HG03039 (cell line): ENCODE results near the gene DHX57.
"Not testable (repeated sequence)": the region's sequence is repeated elsewhere in the genome, so short reads cannot be mapped to it uniquely, and the experiment has no call there.

Experiments used
- ATAC-seq: cut with Tn5 transposase; IDR thresholded peaks from one replicate; pipeline ENCODE4 v1.9.1; 2021; ENCODE audit warnings: mild to moderate bottlenecking, moderate library complexity; ENCODE audit not compliant: unreplicated experiment

The DHX57 gene

GRCh38 chr2:38806015-38806732 is 69.6 kb downstream of the DHX57 start:
- ATAC-seq = no peak

GRCh38 chr2:38797953-38798352 is 77.8 kb downstream of the DHX57 start:
- no peak for ATAC-seq

- ATAC-seq = no peak
These were observed 78.5 kb downstream of the DHX57 start for GRCh38 chr2:38797250-38797676.

GRCh38 chr2:38795016-38795415 is 80.7 kb downstream of the DHX57 start:
- not testable (repeated sequence) for ATAC-seq

GRCh38 chr2:38794235-38794946 is 81.3 kb downstream of the DHX57 start:
- ATAC-seq = no peak

- no peak for ATAC-seq
These were observed 82.2 kb downstream of the DHX57 start for GRCh38 chr2:38793511-38793910.

- ATAC-seq = no peak
These were observed 83.0 kb downstream of the DHX57 start for GRCh38 chr2:38792751-38793150.

GRCh38 chr2:38792321-38792720 is 83.4 kb downstream of the DHX57 start:
- not testable (repeated sequence) for ATAC-seq

- no peak for ATAC-seq
These were observed 84.0 kb downstream of the DHX57 start for GRCh38 chr2:38791744-38792143.

- no peak for ATAC-seq
These were observed 86.0 kb downstream of the DHX57 start for GRCh38 chr2:38789691-38790090.

GRCh38 chr2:38788306-38788705 is 87.4 kb downstream of the DHX57 start:
- ATAC-seq = no peak

GRCh38 chr2:38783586-38783985 is 92.1 kb downstream of the DHX57 start:
- no peak for ATAC-seq

- no peak for ATAC-seq
These were observed 97.0 kb downstream of the DHX57 start for GRCh38 chr2:38778687-38779082.

GRCh38 chr2:38776531-38776930 is 99.2 kb downstream of the DHX57 start:
- ATAC-seq = no peak

- no peak for ATAC-seq
These were observed 99.9 kb downstream of the DHX57 start for GRCh38 chr2:38775921-38776225.

GRCh38 chr2:38775097-38775920 is 100.4 kb downstream of the DHX57 start:
- no peak for ATAC-seq

- no peak for ATAC-seq
These were observed 104.1 kb downstream of the DHX57 start for GRCh38 chr2:38771632-38772031.

- no peak for ATAC-seq
These were observed 110.2 kb downstream of the DHX57 start for GRCh38 chr2:38765551-38765950.

GRCh38 chr2:38765149-38765548 is 110.6 kb downstream of the DHX57 start:
- ATAC-seq = no peak

GRCh38 chr2:38763728-38764127 is 112.0 kb downstream of the DHX57 start:
- no peak for ATAC-seq

GRCh38 chr2:38763228-38763627 is 112.5 kb downstream of the DHX57 start:
- no peak for ATAC-seq

GRCh38 chr2:38755891-38756290 is 119.8 kb downstream of the DHX57 start:
- not testable (repeated sequence) for ATAC-seq
